Lung (tissue), 12 donors: Measurements from ENCODE around the gene CNR2. TPM values are rescaled to one million over a fixed set of nuclear protein-coding genes. Genes with fewer than 3 reads are reported as not detected.
"Not testable (repeated sequence)": the region's sequence is repeated elsewhere in the genome, so short reads cannot be mapped to it uniquely, and the experiment has no call there.

ENCODE experiments used
- ATAC-seq: fragments of 200-7000 bp; cut with Tn5 transposase; one replicate; pipeline ENCODE4 v1.9.1; 2020; ENCODE audit warnings: moderate number of reproducible peaks; ENCODE audit not compliant: insufficient read depth, low FRiP score
- DNase-seq, 3 donors: peaks; one replicate each; pipeline ENCODE4 v3.0.0-alpha.2; 2013 to 2017
- H3K27ac ChIP-seq, 2 donors: one replicate each; pipeline ENCODE4 v1.5.1; 2013; ENCODE audit warnings: mild to moderate bottlenecking in 2 of 2, moderate library complexity in 2 of 2, control low read depth in 1 of 2, inconsistent platforms in 1 of 2, low read depth in 1 of 2, low read length in 1 of 2
- H3K27me3 ChIP-seq, 3 donors: one replicate each; pipeline ENCODE4 v1.5.1; 2013; ENCODE audit warnings: low read length in 2 of 3; ENCODE audit not compliant: control insufficient read depth in 3 of 3, insufficient read depth in 3 of 3
- H3K36me3 ChIP-seq, 4 donors: one replicate each; pipeline ENCODE4 v1.5.1; 2013; ENCODE audit warnings: low read length in 4 of 4, mild to moderate bottlenecking in 1 of 4, moderate library complexity in 1 of 4; ENCODE audit not compliant: control insufficient read depth in 4 of 4, insufficient read depth in 4 of 4
- H3K4me1 ChIP-seq, 5 donors: one replicate each; pipeline ENCODE4 v1.5.1; 2013; ENCODE audit warnings: low read length in 5 of 5, mild to moderate bottlenecking in 2 of 5, moderate library complexity in 1 of 5; ENCODE audit not compliant: control insufficient read depth in 5 of 5, insufficient read depth in 5 of 5
- H3K4me3 ChIP-seq: one replicate; pipeline ENCODE4 v1.5.1; 2013; ENCODE audit warnings: mild to moderate bottlenecking, control low read depth, moderate library complexity
- H3K9ac ChIP-seq, 2 donors: one replicate each; pipeline ENCODE4 v1.5.1; 2013; ENCODE audit warnings: low read length in 2 of 2, control low read depth in 1 of 2; ENCODE audit not compliant: insufficient read depth in 1 of 2
- H3K9me3 ChIP-seq, 4 donors: one replicate each; pipeline ENCODE4 v1.5.1; 2013; ENCODE audit warnings: low read length in 3 of 4, mild to moderate bottlenecking in 1 of 4, moderate library complexity in 1 of 4; ENCODE audit not compliant: control insufficient read depth in 4 of 4, insufficient read depth in 3 of 4
- CTCF ChIP-seq: IDR thresholded peaks from 2 replicates; pipeline ENCODE4 v1.5.1; 2012; ENCODE audit warnings: mild to moderate bottlenecking; ENCODE audit errors: control extremely low read depth, extremely low read depth
- WGBS, 2 donors: extraction: QIAGEN DNeasy Blood & Tissue Kit; methylation state at CpG; one replicate each; pipeline ENCODE4 v1.1.7; 2013; 5-methylcytosine and 5-hydroxymethylcytosine counted together
- polyA plus RNA-seq, 2 donors: library from polyadenylated mRNA; stranded (reverse); fragments of 200-250 nt; gene quantifications; one replicate each; pipeline ENCODE4 v1.2.1, GENCODE V29; 2013
- total RNA-seq, 2 donors: library from RNA; depleted of rRNA in 1 of 2; stranded (reverse); fragments of >200 nt in 1 of 2; gene quantifications; one replicate each; pipeline ENCODE4 v1.2.1, GENCODE V29; 2014 to 2021
- donor health status: control.
- donor health status: control.
- donor health status: Bipolar disorder and iron deficiency.
- donor health status: healthy.
- donor health status: DM: yes; HTN: yes; CAD: no.

Gene CNR2
- total and polyA plus RNA-seq, 4 donors = 0.04 to 0.46 (median 0.10) TPM

- no peak for DNase-seq
- Histone ChIP-seq H3K4me1 (peaks cover 0 to 2% (median 0%) of the 10 kb centered on the region in 5 donors), H3K9me3 (peaks cover 0 to 2% (median 0%) of the 10 kb centered on the region in 4 donors), H3K27ac (no peak overlapping the region), H3K27me3 (peaks cover 0 to 20% (median 13%) of the 10 kb centered on the region in 3 donors), H3K36me3 (no peaks in the 10 kb centered on the region), H3K4me3 (no peak overlapping the region), H3K9ac (no peak overlapping the region)
- WGBS, 2 donors = 78 to 84% methylated on average over 6 of the region's 6 CpGs
- no peak for ATAC-seq
- no peak for TF ChIP-seq CTCF
Observed at GRCh38 chr1:23903754-23904153, 9.4 kb downstream of the CNR2 start.

DNA sequence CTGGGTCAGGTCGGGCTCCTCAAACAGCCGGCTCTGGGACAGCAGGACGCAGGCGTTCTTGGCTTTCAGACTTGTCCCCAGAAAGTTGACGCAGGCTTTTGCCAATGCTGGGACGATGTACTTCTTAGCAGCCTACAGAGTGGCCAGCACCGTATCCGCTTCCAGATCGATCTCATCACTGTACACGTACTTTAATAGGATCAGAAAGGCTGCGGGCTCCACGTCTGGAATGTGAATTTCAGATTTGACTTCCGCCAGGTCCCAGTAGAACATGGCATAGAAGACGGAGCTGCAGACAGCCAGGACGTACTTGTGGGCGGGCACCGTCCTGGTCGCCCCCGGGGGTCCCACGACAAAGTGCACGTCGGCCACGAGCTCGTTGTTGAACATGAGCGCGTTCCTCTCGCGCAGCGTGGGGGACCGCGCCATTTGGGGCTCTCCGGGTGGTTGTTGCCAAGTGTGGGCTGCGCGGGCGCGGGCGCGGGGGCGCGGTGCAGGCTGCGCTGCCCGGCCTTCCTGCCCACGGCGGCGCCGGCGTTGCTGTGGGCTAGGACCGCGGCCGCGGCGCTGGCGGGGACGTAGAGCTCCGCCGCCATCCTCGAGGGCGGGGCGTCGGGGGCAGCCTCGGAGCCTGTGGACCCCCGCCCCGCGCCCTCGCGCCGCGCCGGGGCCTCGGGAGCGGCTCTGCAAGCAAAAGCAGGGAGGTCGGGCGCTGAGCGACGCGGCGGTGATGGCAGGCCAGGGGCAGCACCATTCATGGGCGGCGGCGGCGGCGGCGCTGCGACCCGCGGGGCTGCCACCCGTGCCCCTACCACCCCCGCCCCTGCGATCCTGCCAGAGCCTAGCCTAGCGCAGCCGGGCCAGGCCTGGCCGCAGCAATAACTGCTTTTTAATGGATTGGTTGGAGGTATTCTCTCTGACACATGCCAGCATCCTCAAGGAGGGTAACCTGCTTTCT is 10.6 kb downstream of the CNR2 start:
- TF ChIP-seq CTCF = no peak
- 18 to 28% methylated on average over 65 to 92 of the region's 92 CpGs for WGBS, 2 donors

DNA sequence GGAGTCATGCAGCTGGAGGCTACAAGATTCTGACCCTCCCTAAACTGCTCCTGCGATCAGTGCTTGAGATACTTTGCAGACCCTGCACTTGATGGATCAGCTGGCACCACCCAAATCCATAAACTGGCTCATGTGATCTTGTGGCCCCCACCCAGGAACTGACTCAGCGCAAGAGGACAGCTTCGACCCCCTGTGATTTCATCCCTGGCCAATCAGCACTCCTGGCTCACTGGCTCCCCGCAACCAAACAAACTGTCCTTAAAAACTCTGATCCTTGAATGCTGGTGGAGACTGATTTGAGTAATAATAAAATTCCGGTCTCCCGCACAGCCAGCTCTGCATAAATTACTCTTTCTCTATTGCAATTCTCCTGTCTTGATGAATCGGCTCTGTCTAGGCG is 13.1 kb downstream of the CNR2 start:
- not testable (repeated sequence) for H3K27ac ChIP-seq, ATAC-seq, H3K9me3 ChIP-seq, H3K9ac ChIP-seq, H3K4me1 ChIP-seq, H3K4me3 ChIP-seq, H3K36me3 ChIP-seq, DNase-seq
- H3K27me3 ChIP-seq = peaks cover 0 to 16% (median 13%) of the 10 kb centered on the region in 3 donors
- 77 to 84% methylated on average over 8 of the region's 8 CpGs for WGBS, 2 donors

More for the DNA sequence above, 10.6 kb downstream of the CNR2 start:
- DNase-seq = peak; percentile 56 to 73 (median 72)
- ATAC-seq = no peak
- Histone ChIP-seq H3K27ac (no peak overlapping the region), H3K9ac (peak overlapping the region in 1 of 2 donors; percentile 9), H3K4me1 (peaks cover 0 to 2% (median 0%) of the 10 kb centered on the region in 5 donors), H3K4me3 (peak overlapping the region; percentile 41), H3K27me3 (peaks cover 0 to 20% (median 13%) of the 10 kb centered on the region in 3 donors), H3K9me3 (peaks cover 0 to 2% (median 0%) of the 10 kb centered on the region in 4 donors), H3K36me3 (no peaks in the 10 kb centered on the region)

DNA sequence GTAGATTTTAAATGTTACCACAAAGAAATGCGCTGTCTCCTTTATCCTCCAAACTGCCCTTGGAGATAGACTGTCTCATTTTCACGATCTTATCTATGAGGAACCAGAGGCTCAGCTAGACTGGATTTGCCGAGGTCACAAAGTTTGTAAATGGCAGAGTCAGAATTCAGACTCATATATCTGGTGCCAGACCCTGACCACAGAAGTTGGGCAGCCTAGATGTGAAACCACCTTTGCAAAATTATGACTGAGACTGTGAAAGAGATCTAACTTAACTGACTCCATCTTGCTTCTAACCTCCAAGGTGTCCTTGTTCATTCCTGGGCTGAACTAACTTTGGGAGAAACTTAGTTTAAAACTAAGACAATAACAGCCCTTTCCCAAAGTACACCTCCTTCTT is 14.1 kb downstream of the CNR2 start:
- no peak for ATAC-seq
- DNase-seq = no peak
- Histone ChIP-seq H3K27me3 (peaks cover 0 to 9% (median 8%) of the 10 kb centered on the region in 3 donors), H3K27ac (no peak overlapping the region), H3K4me3 (no peak overlapping the region), H3K4me1 (peaks cover 0 to 5% (median 0%) of the 10 kb centered on the region in 5 donors), H3K9ac (no peak overlapping the region), H3K36me3 (no peaks in the 10 kb centered on the region), H3K9me3 (peaks cover 0 to 2% (median 0%) of the 10 kb centered on the region in 4 donors)
- 27 to 64% methylated on average over 3 of the region's 3 CpGs for WGBS, 2 donors
- no peak for TF ChIP-seq CTCF
